ENCODE results near the gene PRKCE.

Gene PRKCE

GRCh38 chr2:46163804-46164528, 512.5 kb downstream of the PRKCE start:
- DNase-seq: no peak

GRCh38 chr2:46164529-46165301, 513.2 kb downstream of the PRKCE start:
- DNase-seq: no peak

GRCh38 chr2:46165916-46166315, 514.4 kb downstream of the PRKCE start:
- DNase-seq: no peak

- DNase-seq: no peak
These were observed 515.9 kb downstream of the PRKCE start for GRCh38 chr2:46167406-46167805.

GRCh38 chr2:46167924-46168323, 516.4 kb downstream of the PRKCE start:
- no peak for DNase-seq

- DNase-seq: no peak
These were observed 518.0 kb downstream of the PRKCE start for GRCh38 chr2:46169467-46169866.

GRCh38 chr2:46170026-46170425, 518.6 kb downstream of the PRKCE start:
- no peak for DNase-seq

- no peak for DNase-seq
These were observed 519.3 kb downstream of the PRKCE start for GRCh38 chr2:46170611-46171350.

GRCh38 chr2:46171411-46171953, 520.0 kb downstream of the PRKCE start:
- no peak for DNase-seq

- DNase-seq: no peak
These were observed 520.6 kb downstream of the PRKCE start for GRCh38 chr2:46171996-46172546.

- no peak for DNase-seq
These were observed 521.6 kb downstream of the PRKCE start for GRCh38 chr2:46173030-46173429.

- DNase-seq: no peak
These were observed 522.3 kb downstream of the PRKCE start for GRCh38 chr2:46173636-46174250.

- no peak for DNase-seq
These were observed 523.1 kb downstream of the PRKCE start for GRCh38 chr2:46174345-46175170.

GRCh38 chr2:46175419-46175818, 523.9 kb downstream of the PRKCE start:
- no peak for DNase-seq

GRCh38 chr2:46177461-46178089, 526.1 kb downstream of the PRKCE start:
- no peak for DNase-seq

GRCh38 chr2:46179037-46179621, 527.7 kb downstream of the PRKCE start:
- peak; percentile 16 for DNase-seq

- no peak for DNase-seq
These were observed 528.7 kb downstream of the PRKCE start for GRCh38 chr2:46180189-46180588.

GRCh38 chr2:46181306-46181705, 529.8 kb downstream of the PRKCE start:
- no peak for DNase-seq

- no peak for DNase-seq
These were observed 530.5 kb downstream of the PRKCE start for GRCh38 chr2:46181789-46182530.

- DNase-seq: no peak
These were observed 532.0 kb downstream of the PRKCE start for GRCh38 chr2:46183426-46183825.

Measured in SHP77 treated with DMSO at 0.1 percent for 48 hours (cell line).